Gastroesophageal sphincter (tissue), 3 donors: Measurements from ENCODE around the gene PRKCSH.

Experiments
- CTCF ChIP-seq, 4 experiments: fragments of 200-600 bp in 2 of 4; fragments of 450-650 bp in 2 of 4; sonication (generic) in 1 of 4; IDR thresholded peaks; one replicate each; pipeline ENCODE4 v1.5.1; 2017 to 2019; ENCODE audit warnings: antibody characterized with exemption in 4 of 4, mild to moderate bottlenecking in 2 of 4, moderate library complexity in 2 of 4
- EP300 ChIP-seq: sonication (generic); formaldehyde crosslinking; IDR thresholded peaks from one replicate; pipeline ENCODE4 v1.6.1; 2017; ENCODE audit warnings: antibody characterized with exemption, mild to moderate bottlenecking
- POLR2A ChIP-seq, 2 donors: fragments of 450-650 bp; IDR thresholded peaks; one replicate each; pipeline ENCODE4 v1.6.1; 2017; ENCODE audit warnings: antibody characterized with exemption in 2 of 2, mild to moderate bottlenecking in 2 of 2, moderate library complexity in 1 of 2
- POLR2AphosphoS5 ChIP-seq: sonication (generic); formaldehyde crosslinking; IDR thresholded peaks from one replicate; pipeline ENCODE4 v1.6.1; 2017; ENCODE audit warnings: antibody characterized with exemption

GRCh38 chr19:11495885-11496284, 60.5 kb downstream of the PRKCSH start:
- TF ChIP-seq CTCF (IDR thresholded peaks at IDR 0.05) (no peak), POLR2AphosphoS5 (no peak), POLR2A (IDR thresholded peaks at IDR 0.05) (no peak), EP300 (no peak)
